ENCODE measurements around the gene CNTFR.
A peak's percentile ranks its signal among the peaks of the same experiment; 100 is the strongest.

CNTFR gene

DNA sequence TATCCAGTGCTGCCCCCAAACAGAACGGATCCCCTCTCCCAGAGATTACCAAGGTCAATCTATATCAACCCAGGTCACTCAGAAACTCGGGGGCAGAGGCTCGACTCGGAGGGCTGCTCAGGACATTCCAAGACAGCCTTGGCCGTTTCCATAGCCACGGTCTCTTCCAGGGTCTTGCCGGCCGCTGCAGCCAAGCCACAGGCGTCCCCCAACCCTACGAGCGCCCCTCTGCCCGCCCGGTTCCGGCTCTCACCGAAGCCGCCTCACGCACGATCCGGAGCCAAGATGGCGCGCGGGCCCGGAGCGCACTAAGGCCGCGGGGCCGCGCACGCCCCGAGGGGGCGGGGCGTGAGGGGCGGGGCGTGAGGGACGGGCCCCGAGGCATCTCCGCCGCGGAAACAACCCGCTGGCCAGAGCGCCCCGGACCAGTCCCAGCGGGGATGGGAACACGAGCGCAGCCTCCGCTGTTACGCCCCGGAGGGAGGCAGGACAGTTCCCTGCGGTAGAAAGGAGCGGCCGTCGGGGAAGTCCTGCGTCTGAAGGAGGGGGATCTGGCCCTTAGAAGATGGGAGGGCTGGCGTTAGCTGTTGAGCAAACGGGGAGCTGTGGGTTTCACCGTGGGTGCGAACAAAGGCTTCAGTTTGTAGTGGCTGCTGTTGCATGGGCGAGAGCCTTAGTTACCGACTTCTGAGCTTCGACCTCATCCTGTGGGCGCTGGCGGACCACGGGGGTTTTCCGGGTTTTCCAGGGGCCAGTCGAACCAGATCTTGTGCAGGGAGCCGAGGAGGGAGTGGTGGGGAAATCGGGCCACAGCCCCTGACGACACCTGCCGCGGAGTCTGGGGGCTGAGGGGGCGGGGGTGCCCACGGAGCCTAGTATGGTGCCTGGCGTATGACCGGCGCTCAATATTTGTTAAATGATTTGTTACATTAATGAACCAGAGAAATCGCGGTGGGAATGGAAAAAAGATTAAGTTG, 22.6 kb upstream of the CNTFR start, which contains the start of gene RPP25L:
Gene RPP25L (minus strand): TSS at position 287 of the 977 bp plus-strand sequence. CDS start 801 bp downstream, outside the sequence.
- Histone ChIP-seq H3K27me3 (peaks cover 8% of the 10 kb centered on the region), H3K27ac (peak within 1 kb of the TSS; percentile 88), H3K36me3 (peaks cover 36% of the 10 kb centered on the region), H3K4me1 (ENCODE audit: control insufficient read depth in 1 of 2, insufficient read depth in 1 of 2, low read depth in 1 of 2, low read length in 1 of 2) (peaks cover 19 to 23% of the 10 kb centered on the region in 2 experiments), H3K4me3 (ENCODE audit: low read depth in 1 of 2, low read length in 1 of 2) (peak within 1 kb of the TSS; percentile 76 to 77), H3K9me3 (no peaks in the 10 kb centered on the region)
- TF ChIP-seq, protein P1, sequence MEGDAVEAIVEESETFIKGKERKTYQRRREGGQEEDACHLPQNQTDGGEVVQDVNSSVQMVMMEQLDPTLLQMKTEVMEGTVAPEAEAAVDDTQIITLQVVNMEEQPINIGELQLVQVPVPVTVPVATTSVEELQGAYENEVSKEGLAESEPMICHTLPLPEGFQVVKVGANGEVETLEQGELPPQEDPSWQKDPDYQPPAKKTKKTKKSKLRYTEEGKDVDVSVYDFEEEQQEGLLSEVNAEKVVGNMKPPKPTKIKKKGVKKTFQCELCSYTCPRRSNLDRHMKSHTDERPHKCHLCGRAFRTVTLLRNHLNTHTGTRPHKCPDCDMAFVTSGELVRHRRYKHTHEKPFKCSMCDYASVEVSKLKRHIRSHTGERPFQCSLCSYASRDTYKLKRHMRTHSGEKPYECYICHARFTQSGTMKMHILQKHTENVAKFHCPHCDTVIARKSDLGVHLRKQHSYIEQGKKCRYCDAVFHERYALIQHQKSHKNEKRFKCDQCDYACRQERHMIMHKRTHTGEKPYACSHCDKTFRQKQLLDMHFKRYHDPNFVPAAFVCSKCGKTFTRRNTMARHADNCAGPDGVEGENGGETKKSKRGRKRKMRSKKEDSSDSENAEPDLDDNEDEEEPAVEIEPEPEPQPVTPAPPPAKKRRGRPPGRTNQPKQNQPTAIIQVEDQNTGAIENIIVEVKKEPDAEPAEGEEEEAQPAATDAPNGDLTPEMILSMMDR (IDR thresholded peaks at IDR 0.05) = peak; percentile 65

DNA sequence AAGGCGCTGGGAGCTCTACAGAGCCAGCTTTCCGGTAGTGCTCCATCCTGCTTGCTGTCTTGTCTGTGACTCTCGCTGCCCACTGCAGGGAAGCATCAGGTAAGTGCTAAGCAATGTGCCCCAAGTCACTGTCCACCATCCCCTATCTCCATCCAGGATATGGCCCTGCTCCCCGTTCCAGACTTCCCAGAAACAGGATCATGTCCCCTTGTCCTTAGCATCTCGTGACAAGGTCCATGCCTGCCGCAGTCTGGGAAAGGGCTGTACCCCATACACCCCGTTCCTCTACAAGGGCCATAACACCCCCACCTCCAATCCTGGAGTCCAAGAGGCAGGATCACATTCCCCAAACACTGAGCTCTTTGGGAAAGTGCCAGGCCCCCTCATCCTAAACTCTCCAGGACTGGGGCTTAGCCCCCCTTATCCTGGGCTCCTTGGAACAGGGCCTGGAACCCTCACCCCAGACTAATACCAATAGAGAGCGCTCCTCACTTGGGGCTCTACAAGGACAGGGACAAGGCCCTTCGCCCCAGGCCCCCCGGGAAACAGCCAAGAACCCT, 21.8 kb upstream of the CNTFR start:
- no peaks in the 10 kb centered on the region for H3K9me3 ChIP-seq
- peaks cover 28% of the 10 kb centered on the region for H3K36me3 ChIP-seq
- H3K4me3 ChIP-seq (ENCODE audit: low read depth in 1 of 2, low read length in 1 of 2) = peak overlapping the region; percentile 76 to 77
- TF ChIP-seq, protein P1 (IDR thresholded peaks at IDR 0.05) = no peak
- peak overlapping the region; percentile 88 for H3K27ac ChIP-seq
- H3K4me1 ChIP-seq (ENCODE audit: control insufficient read depth in 1 of 2, insufficient read depth in 1 of 2, low read depth in 1 of 2, low read length in 1 of 2) = peaks cover 19 to 23% of the 10 kb centered on the region in 2 experiments
- peaks cover 15% of the 10 kb centered on the region for H3K27me3 ChIP-seq

DNA sequence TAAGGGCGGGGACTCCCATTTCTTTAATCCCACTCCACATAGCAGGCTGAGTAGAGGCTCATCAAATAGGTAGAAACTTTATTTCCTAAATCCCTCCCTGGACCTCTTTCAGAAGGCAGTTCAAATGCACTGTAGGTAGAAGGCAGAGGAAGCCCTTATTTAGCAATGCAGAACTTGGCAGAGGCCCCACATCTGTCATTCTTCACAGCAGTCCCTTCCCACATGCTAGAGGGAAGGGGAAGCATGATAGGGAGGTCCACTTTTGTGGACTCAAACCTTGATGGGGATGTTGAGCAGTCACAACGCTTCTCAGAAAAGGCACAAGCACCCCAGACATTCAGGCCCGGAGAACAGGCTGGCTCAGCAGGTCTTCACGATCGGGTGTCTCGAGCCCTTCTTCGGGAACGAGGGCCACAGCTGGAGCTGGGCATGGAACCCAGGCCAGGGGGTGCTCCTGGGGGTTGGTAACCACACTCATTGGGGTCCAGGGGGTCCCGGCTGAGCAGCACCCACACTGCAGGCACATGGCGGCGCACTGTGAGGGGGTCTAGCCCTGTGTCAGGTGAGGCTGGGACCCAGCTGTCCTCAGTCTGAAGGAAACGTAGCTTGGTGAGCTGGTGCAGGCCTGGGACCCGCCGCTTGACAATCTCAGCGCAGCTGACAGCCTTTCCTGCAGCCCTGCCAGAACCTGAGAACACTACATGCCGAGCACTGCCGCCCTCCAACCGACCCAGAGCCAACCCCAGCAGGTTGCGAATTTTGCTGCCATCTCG, 21.1 kb upstream of the CNTFR start:
- TF ChIP-seq, protein P1 (IDR thresholded peaks at IDR 0.05) = no peak
- Histone ChIP-seq H3K4me1 (ENCODE audit: control insufficient read depth in 1 of 2, insufficient read depth in 1 of 2, low read depth in 1 of 2, low read length in 1 of 2) (peaks cover 19 to 23% of the 10 kb centered on the region in 2 experiments), H3K9me3 (no peaks in the 10 kb centered on the region), H3K27ac (no peak overlapping the region), H3K36me3 (peaks cover 22% of the 10 kb centered on the region), H3K4me3 (ENCODE audit: low read depth in 1 of 2, low read length in 1 of 2) (peak overlapping the region in 1 of 2 experiments; percentile 76), H3K27me3 (peaks cover 22% of the 10 kb centered on the region)

DNA sequence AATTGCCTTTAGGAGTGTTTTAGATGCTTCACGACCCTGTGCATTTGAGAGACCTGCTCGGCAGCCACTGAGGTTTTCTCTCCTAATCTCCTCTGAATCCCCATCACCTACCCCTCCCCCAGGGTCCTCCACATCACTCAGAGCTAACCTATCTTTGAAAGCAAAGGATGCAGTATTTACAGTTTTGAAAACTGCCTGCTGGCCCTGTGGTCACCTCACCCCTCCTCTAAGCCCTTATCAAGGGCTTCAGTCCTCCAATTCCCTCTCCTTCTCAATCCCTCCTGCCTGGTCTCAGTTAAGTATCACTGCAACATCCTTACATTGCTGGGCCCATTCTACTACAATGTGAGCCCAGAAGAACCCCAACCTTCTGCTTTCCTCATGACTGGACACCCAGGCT, 17.8 kb upstream of the CNTFR start:
- H3K4me1 ChIP-seq (ENCODE audit: control insufficient read depth in 1 of 2, insufficient read depth in 1 of 2, low read depth in 1 of 2, low read length in 1 of 2) = peaks cover 11 to 14% of the 10 kb centered on the region in 2 experiments
- no peaks in the 10 kb centered on the region for H3K36me3 ChIP-seq
- no peaks in the 10 kb centered on the region for H3K9me3 ChIP-seq
- H3K27ac ChIP-seq = no peak overlapping the region
- peaks cover 39% of the 10 kb centered on the region for H3K27me3 ChIP-seq
- H3K4me3 ChIP-seq (ENCODE audit: low read depth in 1 of 2, low read length in 1 of 2) = no peak overlapping the region
- TF ChIP-seq, protein P1 (IDR thresholded peaks at IDR 0.05) = no peak

DNA sequence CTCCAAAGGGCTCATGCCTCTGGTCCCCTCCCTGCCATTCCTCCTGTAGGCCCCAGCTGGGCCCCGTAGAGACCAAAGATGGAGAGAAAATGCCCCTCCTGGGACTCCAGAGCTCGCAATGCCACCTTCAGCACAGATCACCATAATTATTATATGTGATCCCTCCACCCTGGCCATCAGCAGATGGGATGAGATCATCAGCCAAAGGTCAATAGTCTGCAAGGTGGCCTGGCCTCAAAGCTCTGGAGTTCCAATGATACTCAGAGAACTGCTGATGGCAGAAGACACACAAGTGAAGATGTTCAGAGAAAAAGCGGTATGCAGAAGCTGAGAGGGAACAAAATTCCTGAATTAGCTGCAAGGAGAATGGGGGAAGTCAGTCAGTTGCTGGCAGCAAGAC, 17.4 kb upstream of the CNTFR start:
- Histone ChIP-seq H3K4me3 (ENCODE audit: low read depth in 1 of 2, low read length in 1 of 2) (no peak overlapping the region), H3K4me1 (ENCODE audit: control insufficient read depth in 1 of 2, insufficient read depth in 1 of 2, low read depth in 1 of 2, low read length in 1 of 2) (peaks cover 8 to 12% of the 10 kb centered on the region in 2 experiments), H3K27me3 (peaks cover 39% of the 10 kb centered on the region), H3K36me3 (no peaks in the 10 kb centered on the region), H3K9me3 (no peaks in the 10 kb centered on the region), H3K27ac (no peak overlapping the region)
- TF ChIP-seq, protein P1 (IDR thresholded peaks at IDR 0.05) = no peak

All from neutrophil (primary cell).